Measurements from ENCODE around the gene TMEM31. TPM values are rescaled to one million over a fixed set of nuclear protein-coding genes. Genes with fewer than 3 reads are reported as not detected.

The TMEM31 gene
- total RNA-seq, 1 experiment from 2014 or later = not detected

DNA sequence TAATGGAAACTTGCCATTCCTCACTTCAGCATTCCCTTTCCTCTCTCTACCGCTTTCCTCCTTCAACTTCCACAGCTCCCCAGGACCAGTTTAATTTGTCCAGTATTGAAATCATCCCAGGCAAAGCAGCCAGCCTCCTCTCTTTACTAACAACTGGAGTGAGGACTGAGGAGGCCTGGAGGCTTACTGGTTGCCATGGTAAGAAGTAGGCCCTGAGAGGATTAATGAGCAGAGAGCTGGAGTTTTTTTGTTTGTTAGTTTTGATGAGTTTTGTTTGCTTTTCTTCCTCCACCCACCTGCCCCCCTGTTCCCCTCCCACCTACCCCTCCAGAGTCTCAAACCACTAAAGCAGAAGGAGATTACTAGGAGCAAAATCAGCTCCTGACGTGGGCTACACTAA lies 36.5 kb downstream of the TMEM31 start:
- Histone ChIP-seq H4K20me1 (ENCODE audit: insufficient read depth) (no peaks in the 10 kb centered on the region), H3K4me3 (no peak overlapping the region), H3K4me1 (replicated peaks; ENCODE audit: insufficient read depth) (no peaks in the 10 kb centered on the region), H2AFZ (no peak overlapping the region), H3K36me3 (ENCODE audit: low read depth) (no peaks in the 10 kb centered on the region), H3K9me3 (ENCODE audit: insufficient read depth, low read depth) (no peaks in the 10 kb centered on the region), H3K27me3 (ENCODE audit: insufficient read depth, low read depth) (no peaks in the 10 kb centered on the region), H3F3A (ENCODE audit: insufficient read depth, low read depth) (no peaks in the 10 kb centered on the region), H3K79me2 (ENCODE audit: low read depth) (no peaks in the 10 kb centered on the region), H3K4me2 (no peak overlapping the region), H3K27ac (no peak overlapping the region), H3K9me2 (ENCODE audit: insufficient read depth) (no peaks in the 10 kb centered on the region)
- DNase-seq = no peak
- POLR2A ChIA-PET (ENCODE audit: unreplicated experiment) = no interaction called here
- TF ChIP-seq EZH2 (IDR thresholded peaks at IDR 0.05; ENCODE audit: low read depth) = no peak
- TF ChIP-seq, protein P1, sequence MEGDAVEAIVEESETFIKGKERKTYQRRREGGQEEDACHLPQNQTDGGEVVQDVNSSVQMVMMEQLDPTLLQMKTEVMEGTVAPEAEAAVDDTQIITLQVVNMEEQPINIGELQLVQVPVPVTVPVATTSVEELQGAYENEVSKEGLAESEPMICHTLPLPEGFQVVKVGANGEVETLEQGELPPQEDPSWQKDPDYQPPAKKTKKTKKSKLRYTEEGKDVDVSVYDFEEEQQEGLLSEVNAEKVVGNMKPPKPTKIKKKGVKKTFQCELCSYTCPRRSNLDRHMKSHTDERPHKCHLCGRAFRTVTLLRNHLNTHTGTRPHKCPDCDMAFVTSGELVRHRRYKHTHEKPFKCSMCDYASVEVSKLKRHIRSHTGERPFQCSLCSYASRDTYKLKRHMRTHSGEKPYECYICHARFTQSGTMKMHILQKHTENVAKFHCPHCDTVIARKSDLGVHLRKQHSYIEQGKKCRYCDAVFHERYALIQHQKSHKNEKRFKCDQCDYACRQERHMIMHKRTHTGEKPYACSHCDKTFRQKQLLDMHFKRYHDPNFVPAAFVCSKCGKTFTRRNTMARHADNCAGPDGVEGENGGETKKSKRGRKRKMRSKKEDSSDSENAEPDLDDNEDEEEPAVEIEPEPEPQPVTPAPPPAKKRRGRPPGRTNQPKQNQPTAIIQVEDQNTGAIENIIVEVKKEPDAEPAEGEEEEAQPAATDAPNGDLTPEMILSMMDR (conservative IDR thresholded peaks at IDR 0.05) = no peak
- intact Hi-C loops (cut with micrococcal nuclease; ENCODE audit: unreplicated experiment) = no loop called here
- BruUV-seq (replicated peaks) = no TSS peak
- CTCF ChIA-PET = no interaction called here

DNA sequence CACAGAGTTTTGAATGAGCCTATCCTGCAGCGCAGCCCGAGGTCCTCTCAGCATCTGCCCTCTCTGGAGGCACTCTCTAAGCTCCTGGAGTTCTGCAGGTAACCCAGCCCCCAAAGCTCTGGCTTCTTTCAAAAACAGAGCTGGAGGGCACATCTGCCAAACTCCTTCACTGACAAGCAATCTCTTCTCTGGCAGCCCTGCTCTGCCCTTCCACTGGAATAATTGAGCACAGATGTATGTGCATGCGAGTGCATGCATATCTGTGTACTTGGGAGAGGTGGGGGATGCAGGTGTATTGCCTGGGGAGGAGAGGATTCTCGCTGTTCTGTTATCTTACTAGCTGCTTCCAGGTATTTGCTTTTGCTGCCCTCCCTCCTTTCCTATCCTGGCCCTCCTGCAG lies 43.7 kb downstream of the TMEM31 start:
- ChIA-PET CTCF (no interaction called here), POLR2A (ENCODE audit: unreplicated experiment) (no interaction called here)
- no peaks in the 10 kb centered on the region for H3K79me2 ChIP-seq (ENCODE audit: low read depth)
- H3K4me3 ChIP-seq = no peak overlapping the region
- 0 out of 2 replicates have a peak, but pooled peaks cover 5% of the 10 kb centered on the region for H3K27me3 ChIP-seq (ENCODE audit: insufficient read depth, low read depth)
- intact Hi-C loops (cut with micrococcal nuclease; ENCODE audit: unreplicated experiment) = no loop called here
- no peaks in the 10 kb centered on the region for H3K4me1 ChIP-seq (replicated peaks; ENCODE audit: insufficient read depth)
- H4K20me1 ChIP-seq (ENCODE audit: insufficient read depth) = no peaks in the 10 kb centered on the region
- H2AFZ ChIP-seq = no peak overlapping the region
- no peaks in the 10 kb centered on the region for H3K9me3 ChIP-seq (ENCODE audit: insufficient read depth, low read depth)
- BruUV-seq (replicated peaks) = no TSS peak
- DNase-seq = no peak
- TF ChIP-seq EZH2 (IDR thresholded peaks at IDR 0.05; ENCODE audit: low read depth) = no peak
- TF ChIP-seq, protein P1 (conservative IDR thresholded peaks at IDR 0.05) = no peak
- no peak overlapping the region for H3K27ac ChIP-seq
- H3K9me2 ChIP-seq (ENCODE audit: insufficient read depth) = no peaks in the 10 kb centered on the region
- no peak overlapping the region for H3K4me2 ChIP-seq
- H3K36me3 ChIP-seq (ENCODE audit: low read depth) = no peaks in the 10 kb centered on the region
- H3F3A ChIP-seq (ENCODE audit: insufficient read depth, low read depth) = no peaks in the 10 kb centered on the region

- Histone ChIP-seq H3K9me3 (ENCODE audit: insufficient read depth, low read depth) (no peaks in the 10 kb centered on the region), H3K27me3 (ENCODE audit: insufficient read depth, low read depth) (0 out of 2 replicates have a peak, but pooled peaks cover 5% of the 10 kb centered on the region), H3F3A (ENCODE audit: insufficient read depth, low read depth) (no peaks in the 10 kb centered on the region), H3K36me3 (ENCODE audit: low read depth) (no peaks in the 10 kb centered on the region), H4K20me1 (ENCODE audit: insufficient read depth) (no peaks in the 10 kb centered on the region), H3K79me2 (ENCODE audit: low read depth) (no peaks in the 10 kb centered on the region), H3K4me2 (no peak overlapping the region), H2AFZ (no peak overlapping the region), H3K9me2 (ENCODE audit: insufficient read depth) (no peaks in the 10 kb centered on the region), H3K27ac (no peak overlapping the region), H3K4me3 (no peak overlapping the region), H3K4me1 (replicated peaks; ENCODE audit: insufficient read depth) (no peaks in the 10 kb centered on the region)
- CTCF ChIA-PET = no interaction called here
- no TSS peak for BruUV-seq (replicated peaks)
- TF ChIP-seq, protein P1 (conservative IDR thresholded peaks at IDR 0.05) = no peak
- TF ChIP-seq EZH2 (IDR thresholded peaks at IDR 0.05; ENCODE audit: low read depth) = no peak
- intact Hi-C loops (cut with micrococcal nuclease; ENCODE audit: unreplicated experiment) = no loop called here
- no peak for DNase-seq
- POLR2A ChIA-PET (ENCODE audit: unreplicated experiment) = no interaction called here
Measured at GRCh38 chrX:103756736-103757135, 46.0 kb downstream of the TMEM31 start.

Data from PC-9 (cell line).